DMS153 treated with DMSO at 0.1 percent for 48 hours (cell line): ENCODE data around the gene NACC2.
"Not testable (repeated sequence)": the region's sequence is repeated elsewhere in the genome, so short reads cannot be mapped to it uniquely, and the experiment has no call there.

Experiments used
- DNase-seq: peaks from one replicate; lab custom pipeline; 2025; ENCODE audit not compliant: unreplicated experiment; lab: John Stamatoyannopoulos, UW

Gene NACC2

GRCh38 chr9:136047775-136048559 lies 47.1 kb downstream of the NACC2 start:
- DNase-seq: no peak

DNA sequence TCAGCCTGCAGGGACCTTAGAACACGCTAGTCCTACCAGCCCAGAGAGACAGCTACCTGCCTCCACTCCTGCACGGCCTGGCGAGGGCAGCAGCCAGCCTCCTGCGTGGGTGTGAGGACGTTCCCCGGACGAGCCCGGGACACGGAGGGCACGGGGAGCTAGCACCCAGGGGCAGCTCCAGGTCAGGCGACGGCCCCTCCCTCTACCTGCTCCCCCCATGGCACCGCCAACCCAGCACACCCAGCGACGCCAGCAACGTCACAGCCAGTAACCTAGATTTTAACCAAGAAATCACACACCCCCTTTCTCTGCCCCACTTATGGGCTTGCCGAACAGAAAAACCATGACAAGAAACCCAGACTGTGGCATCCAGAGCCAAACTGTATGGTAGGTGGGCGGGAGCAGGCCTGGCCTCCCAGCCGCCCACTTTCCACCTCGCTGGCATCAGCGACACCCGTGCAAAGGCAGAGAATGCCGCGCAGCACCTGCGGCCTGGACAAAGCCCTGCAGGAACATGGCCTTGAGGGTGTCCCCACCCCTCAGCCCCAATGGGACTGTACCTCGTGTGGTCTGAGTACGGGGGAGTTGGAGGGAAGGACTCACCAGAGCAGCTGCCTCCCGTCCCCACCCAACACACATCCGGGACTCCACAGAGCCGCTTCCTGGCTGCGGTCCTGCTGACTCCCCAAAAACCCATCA lies 47.9 kb downstream of the NACC2 start:
- no peak for DNase-seq

- DNase-seq: no peak
Observed at GRCh38 chr9:136046554-136046920, 48.6 kb downstream of the NACC2 start.

GRCh38 chr9:136045595-136046553 lies 49.2 kb downstream of the NACC2 start:
- DNase-seq: no peak

DNA sequence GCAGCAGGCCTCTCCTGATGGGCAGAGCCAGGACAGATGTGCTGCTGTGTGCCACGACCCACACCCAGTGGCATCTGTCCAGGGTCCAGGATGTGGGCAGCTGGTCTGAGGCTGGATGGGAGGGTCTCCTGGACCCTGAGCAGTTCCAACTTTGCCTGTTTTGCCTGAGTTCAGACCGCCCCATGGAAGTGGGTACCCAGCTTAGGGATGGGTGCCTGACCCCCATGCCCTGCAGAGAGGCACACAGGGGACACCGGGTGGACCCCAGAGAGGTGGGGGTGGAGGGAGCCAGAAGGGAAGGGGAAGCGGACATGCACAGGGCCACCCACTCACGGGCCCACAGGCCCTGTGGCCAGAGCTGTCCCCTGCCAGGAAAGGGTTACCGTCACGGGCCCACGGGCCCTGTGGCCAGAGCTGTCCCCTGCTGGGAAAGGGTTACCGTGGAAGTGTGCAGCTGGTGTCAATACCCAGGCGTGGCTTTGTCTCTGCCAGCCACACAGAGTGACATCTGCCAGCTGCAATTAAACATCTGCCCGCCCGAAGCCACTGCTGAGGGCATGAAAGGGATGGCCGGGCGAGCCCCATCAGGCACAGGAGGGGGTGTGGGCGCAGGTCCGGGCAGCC lies 50.0 kb downstream of the NACC2 start:
- no peak for DNase-seq

DNA sequence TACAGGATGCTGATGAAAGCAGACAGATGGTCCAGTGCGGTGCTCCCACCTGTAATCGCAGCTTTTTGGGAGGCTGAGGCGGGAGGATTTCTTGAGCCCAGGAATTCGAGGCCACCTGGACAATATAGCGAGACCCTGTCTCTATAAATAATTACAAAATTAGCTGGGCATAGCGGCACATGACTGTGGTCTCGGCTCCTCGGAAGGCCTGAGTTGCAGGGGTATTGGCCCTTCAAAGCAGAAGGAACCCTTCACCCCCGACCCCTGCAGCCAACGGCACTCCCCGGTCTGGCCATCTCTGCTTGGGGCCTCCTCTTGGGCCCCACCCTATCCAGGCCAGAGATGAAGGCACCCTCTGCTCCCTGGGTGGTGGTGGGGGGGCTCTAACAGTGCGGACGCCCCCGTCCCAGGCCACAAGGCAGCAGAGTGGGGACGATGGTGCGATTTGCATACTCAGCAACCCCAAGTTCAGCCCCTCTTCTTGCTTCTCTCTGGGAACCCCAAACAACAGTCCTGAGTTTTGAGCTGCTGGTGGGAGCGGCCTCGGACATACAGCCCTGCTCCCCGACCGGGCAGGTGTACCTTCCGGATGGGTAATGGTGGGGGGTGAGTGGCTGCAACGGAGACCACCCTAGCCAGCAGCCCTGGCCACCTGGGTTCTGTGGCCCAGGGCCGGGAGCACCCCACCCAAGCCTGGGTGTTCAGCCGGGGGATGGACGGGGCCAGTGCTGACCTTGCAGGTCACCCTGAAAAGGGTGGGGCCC lies 50.7 kb downstream of the NACC2 start:
- DNase-seq: no peak

DNA sequence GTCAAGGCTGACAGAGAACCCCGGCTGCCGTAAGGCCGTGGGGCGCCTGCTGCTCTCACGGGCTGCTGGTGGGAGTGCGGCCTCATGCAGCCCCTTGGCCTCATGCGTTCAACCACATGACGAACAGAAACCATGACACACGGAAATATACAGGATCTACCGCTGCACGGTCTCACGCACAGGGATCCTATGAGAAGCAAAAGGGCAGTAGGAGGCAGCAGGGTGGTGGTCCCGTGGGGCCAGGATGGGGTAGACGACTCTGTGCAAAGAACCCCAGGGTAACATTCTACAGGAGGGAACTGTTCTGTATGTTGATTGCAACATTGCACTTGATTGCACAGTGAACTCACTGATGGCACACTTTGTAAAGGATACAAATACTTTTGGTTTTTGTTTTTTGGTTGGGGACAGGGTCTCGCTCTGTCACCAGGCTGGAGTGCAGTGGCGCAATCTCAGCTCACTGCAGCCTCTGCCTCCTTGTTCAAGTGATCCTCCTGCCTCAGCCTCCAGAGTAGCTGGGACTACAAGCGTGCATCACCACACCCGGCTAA lies 51.6 kb downstream of the NACC2 start:
- DNase-seq: no peak

DNA sequence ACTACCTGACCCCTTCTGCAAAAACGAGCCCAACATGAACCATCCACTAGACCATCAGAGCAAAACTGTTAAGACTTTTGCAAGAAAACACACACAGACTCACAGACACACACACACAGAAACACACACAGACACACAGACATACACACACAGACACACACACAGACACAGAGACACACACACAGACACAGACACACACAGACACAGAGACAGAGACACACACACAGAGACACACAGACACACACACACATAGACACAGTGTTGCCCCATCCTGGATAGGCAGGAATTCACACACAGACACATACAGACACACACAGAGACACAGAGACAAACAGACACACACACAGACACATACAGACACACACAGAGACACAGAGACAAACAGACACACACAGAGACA lies 52.5 kb downstream of the NACC2 start:
- DNase-seq: no peak

- DNase-seq: not testable (repeated sequence)
Observed at GRCh38 chr9:136040848-136041247, 54.2 kb downstream of the NACC2 start.

- DNase-seq: no peak
Observed at GRCh38 chr9:136039488-136039887, 55.6 kb downstream of the NACC2 start.

- DNase-seq: no peak
Observed at GRCh38 chr9:136036848-136037247, 58.2 kb downstream of the NACC2 start.

GRCh38 chr9:136036050-136036449 lies 59.0 kb downstream of the NACC2 start:
- DNase-seq: no peak

GRCh38 chr9:136031741-136032730 lies 63.1 kb downstream of the NACC2 start:
- no peak for DNase-seq

GRCh38 chr9:136031094-136031493 lies 64.0 kb downstream of the NACC2 start:
- DNase-seq: no peak

DNA sequence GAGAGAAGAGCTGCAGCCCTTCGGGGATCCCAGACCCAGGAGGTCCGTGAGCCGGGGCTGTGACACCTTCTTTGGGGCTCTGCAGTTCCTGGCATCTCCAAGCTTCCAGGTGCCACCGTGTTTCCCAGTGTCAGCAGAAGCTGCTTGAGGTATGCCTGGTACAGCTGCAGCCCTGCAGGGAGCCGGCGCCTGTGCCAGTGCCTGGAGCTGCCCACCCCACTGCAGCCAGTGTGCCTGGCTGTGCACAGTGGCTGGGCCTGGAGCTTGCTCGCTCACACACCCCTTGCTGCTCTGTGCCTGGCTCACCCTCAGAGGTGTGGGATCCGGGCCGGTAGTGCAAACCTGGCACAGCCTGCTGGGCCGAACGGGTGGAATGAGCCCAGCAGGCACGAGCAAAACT lies 65.5 kb downstream of the NACC2 start:
- DNase-seq: no peak

- DNase-seq: no peak
Observed at GRCh38 chr9:136028760-136029470, 66.2 kb downstream of the NACC2 start.

- DNase-seq: not testable (repeated sequence)
Observed at GRCh38 chr9:136026943-136027289, 68.2 kb downstream of the NACC2 start.

- no peak for DNase-seq
Observed at GRCh38 chr9:136026266-136026942, 68.7 kb downstream of the NACC2 start.
